WERI-Rb-1 (cell line): ENCODE results near the gene PTPA.
"Not testable (repeated sequence)": the region's sequence is repeated elsewhere in the genome, so short reads cannot be mapped to it uniquely, and the experiment has no call there.

ENCODE experiments used
- DNase-seq: peaks from one replicate; pipeline ENCODE4 v3.0.0-alpha.2; 2020
- H3K27ac ChIP-seq: fragments of 250-450 bp; sonication (Bioruptor Pico); 2 replicates; pipeline ENCODE4 v1.5.1; 2020; ENCODE audit warnings: mild to moderate bottlenecking, moderate library complexity
- H3K27me3 ChIP-seq: fragments of 250-450 bp; sonication (Bioruptor Pico); 2 replicates; pipeline ENCODE4 v1.5.1; 2021; ENCODE audit warnings: mild to moderate bottlenecking, low read depth, moderate library complexity; ENCODE audit not compliant: insufficient read depth, severe bottlenecking
- H3K36me3 ChIP-seq: fragments of 250-450 bp; sonication (Bioruptor Pico); 2 replicates; pipeline ENCODE4 v1.5.1; 2020; ENCODE audit warnings: mild to moderate bottlenecking, moderate library complexity
- H3K4me3 ChIP-seq: 2 replicates; pipeline ENCODE4 v1.5.1; 2011; ENCODE audit warnings: low read depth, mild to moderate bottlenecking, control low read depth, low read length
- H3K9me3 ChIP-seq: fragments of 250-450 bp; sonication (Bioruptor Pico); 2 replicates; pipeline ENCODE4 v1.5.1; 2021; ENCODE audit warnings: mild to moderate bottlenecking, moderate library complexity; ENCODE audit not compliant: severe bottlenecking
- CTCF ChIP-seq: IDR thresholded peaks from 2 replicates; pipeline ENCODE4 v1.5.1; 2011; ENCODE audit warnings: low read depth, mild to moderate bottlenecking, control low read depth, inconsistent platforms, low read length

Gene PTPA

GRCh38 chr9:129113645-129114304, 2.6 kb downstream of the PTPA start:
- no peak for TF ChIP-seq CTCF
- Histone ChIP-seq H3K36me3 (peaks cover 7% of the 10 kb centered on the region), H3K27me3 (no peaks in the 10 kb centered on the region), H3K27ac (no peak overlapping the region), H3K9me3 (no peaks in the 10 kb centered on the region), H3K4me3 (no peak overlapping the region)
- DNase-seq, result no peak

- TF ChIP-seq CTCF, result no peak
- Histone ChIP-seq H3K27me3 (no peaks in the 10 kb centered on the region), H3K4me3 (no peak overlapping the region), H3K27ac (no peak overlapping the region), H3K9me3 (no peaks in the 10 kb centered on the region), H3K36me3 (peaks cover 38% of the 10 kb centered on the region)
- DNase-seq, result no peak
These were observed 7.6 kb downstream of the PTPA start for GRCh38 chr9:129118799-129119198.

GRCh38 chr9:129121483-129121882, 10.3 kb downstream of the PTPA start:
- no peak for TF ChIP-seq CTCF
- Histone ChIP-seq H3K27me3 (no peaks in the 10 kb centered on the region), H3K36me3 (peaks cover 55% of the 10 kb centered on the region), H3K9me3 (no peaks in the 10 kb centered on the region), H3K4me3 (no peak overlapping the region), H3K27ac (no peak overlapping the region)
- no peak for DNase-seq

- no peak for TF ChIP-seq CTCF
- no peaks in the 10 kb centered on the region for H3K9me3 ChIP-seq
- H3K4me3 ChIP-seq, result no peak overlapping the region
- H3K36me3 ChIP-seq, result peaks cover 58% of the 10 kb centered on the region
- H3K27me3 ChIP-seq, result no peaks in the 10 kb centered on the region
- H3K27ac ChIP-seq, result no peak overlapping the region
- DNase-seq, result no peak
These were observed 10.9 kb downstream of the PTPA start for GRCh38 chr9:129122133-129122532.

- not testable (repeated sequence) for H3K9me3 ChIP-seq, H3K27me3 ChIP-seq, H3K4me3 ChIP-seq, H3K27ac ChIP-seq, DNase-seq
- peaks cover 63% of the 10 kb centered on the region for H3K36me3 ChIP-seq
These were observed 11.8 kb downstream of the PTPA start for GRCh38 chr9:129122976-129123375.

GRCh38 chr9:129124506-129125069, 13.4 kb downstream of the PTPA start:
- no peak for DNase-seq
- no peak for TF ChIP-seq CTCF
- H3K27ac ChIP-seq, result no peak overlapping the region
- no peaks in the 10 kb centered on the region for H3K27me3 ChIP-seq
- H3K36me3 ChIP-seq, result peaks cover 65% of the 10 kb centered on the region
- H3K9me3 ChIP-seq, result no peaks in the 10 kb centered on the region
- no peak overlapping the region for H3K4me3 ChIP-seq
